PC-9 (cell line): Measurements from ENCODE around the gene SNRNP70. TPM values are rescaled to one million over a fixed set of nuclear protein-coding genes. Genes with fewer than 3 reads are reported as not detected.

Experiments
- BruUV-seq: library from RNA; stranded (reverse); fragments of 400-500 nt; replicated peaks from 2 replicates; lab custom pipeline; 2021; lab: Mats Ljungman, UMichigan
- CTCF ChIA-PET: fragments of 300-600 bp; sonication (Branson Sonifier 250); formaldehyde crosslinking; loops from one replicate; lab custom pipeline; 2022; ENCODE audit warnings: antibody characterized with exemption; lab: Charles Lee
- POLR2A ChIA-PET: fragments of 300-600 bp; sonication (Branson Sonifier 250); formaldehyde crosslinking; loops from one replicate; lab custom pipeline; 2022; ENCODE audit warnings: antibody characterized with exemption; ENCODE audit not compliant: unreplicated experiment; lab: Charles Lee
- DNase-seq, 2 experiments: peaks; one replicate each; pipeline versions ENCODE4 v3.0.0 to v3.0.0-alpha.2; 2015 to 2022; ENCODE audit warnings: mixed read lengths in 1 of 2
- H2AFZ ChIP-seq: fragments of 200-600 bp; sonication (generic); 2 replicates; pipeline ENCODE4 v1.8.1; 2017; ENCODE audit warnings: antibody characterized with exemption
- H3F3A ChIP-seq: fragments of 200-600 bp; sonication (generic); 2 replicates; pipeline ENCODE4 v1.8.1; 2017; ENCODE audit warnings: antibody characterized with exemption, mild to moderate bottlenecking, low read depth; ENCODE audit not compliant: insufficient read depth
- H3K27ac ChIP-seq: fragments of 200-600 bp; sonication (generic); 2 replicates; pipeline ENCODE4 v1.6.1; 2016; ENCODE audit warnings: mixed run types
- H3K27me3 ChIP-seq: fragments of 200-600 bp; sonication (generic); 2 replicates; pipeline ENCODE4 v1.6.1; 2016; ENCODE audit warnings: low read depth, mixed run types; ENCODE audit not compliant: insufficient read depth
- H3K36me3 ChIP-seq: fragments of 200-600 bp; sonication (generic); 2 replicates; pipeline ENCODE4 v1.6.1; 2016; ENCODE audit warnings: low read depth, mixed run types
- H3K4me1 ChIP-seq: fragments of 200-600 bp; sonication (generic); replicated peaks from 2 replicates; pipeline ENCODE4 v1.6.1; 2016; ENCODE audit warnings: mixed run types; ENCODE audit not compliant: insufficient read depth
- H3K4me2 ChIP-seq: fragments of 200-600 bp; sonication (generic); 2 replicates; pipeline ENCODE4 v1.6.1; 2017; ENCODE audit warnings: mixed run types
- H3K4me3 ChIP-seq: fragments of 200-600 bp; sonication (generic); 2 replicates; pipeline ENCODE4 v1.6.1; 2016; ENCODE audit warnings: mixed run types
- H3K79me2 ChIP-seq: fragments of 200-600 bp; sonication (generic); 2 replicates; pipeline ENCODE4 v1.6.1; 2017; ENCODE audit warnings: low read depth, mixed run types
- H3K9me2 ChIP-seq: fragments of 200-600 bp; sonication (generic); 2 replicates; pipeline ENCODE4 v1.8.1; 2017; ENCODE audit warnings: mild to moderate bottlenecking; ENCODE audit not compliant: insufficient read depth
- H3K9me3 ChIP-seq: fragments of 200-600 bp; sonication (generic); 2 replicates; pipeline ENCODE4 v1.8.1; 2016; ENCODE audit warnings: low read depth; ENCODE audit not compliant: insufficient read depth
- H4K20me1 ChIP-seq: fragments of 200-600 bp; sonication (generic); 2 replicates; pipeline ENCODE4 v1.8.1; 2017; ENCODE audit not compliant: insufficient read depth
- EZH2 ChIP-seq: fragments of 200-600 bp; sonication (generic); IDR thresholded peaks from 2 replicates; pipeline ENCODE4 v1.8.0; 2017; ENCODE audit warnings: antibody characterized with exemption, low read depth
- intact Hi-C: fragments of 100-400 bp; cut with micrococcal nuclease; formaldehyde crosslinking; loops from one replicate; pipeline ENCODE4 v1.10.0; 2022; ENCODE audit not compliant: unreplicated experiment
- total RNA-seq: library from RNA; stranded (reverse); gene quantifications from 2 replicates; pipeline ENCODE4 v1.2.3, GENCODE V29; 2021
- TF ChIP-seq, protein P1 (sequence below): fragments of 200-600 bp; sonication (generic); conservative IDR thresholded peaks from 2 replicates; pipeline ENCODE4 v1.6.1; 2017; ENCODE audit warnings: mixed run types, antibody characterized with exemption, mild to moderate bottlenecking, moderate library complexity

SNRNP70 gene
- total RNA-seq, 1 experiment from 2014 or later, result 199 TPM

DNA sequence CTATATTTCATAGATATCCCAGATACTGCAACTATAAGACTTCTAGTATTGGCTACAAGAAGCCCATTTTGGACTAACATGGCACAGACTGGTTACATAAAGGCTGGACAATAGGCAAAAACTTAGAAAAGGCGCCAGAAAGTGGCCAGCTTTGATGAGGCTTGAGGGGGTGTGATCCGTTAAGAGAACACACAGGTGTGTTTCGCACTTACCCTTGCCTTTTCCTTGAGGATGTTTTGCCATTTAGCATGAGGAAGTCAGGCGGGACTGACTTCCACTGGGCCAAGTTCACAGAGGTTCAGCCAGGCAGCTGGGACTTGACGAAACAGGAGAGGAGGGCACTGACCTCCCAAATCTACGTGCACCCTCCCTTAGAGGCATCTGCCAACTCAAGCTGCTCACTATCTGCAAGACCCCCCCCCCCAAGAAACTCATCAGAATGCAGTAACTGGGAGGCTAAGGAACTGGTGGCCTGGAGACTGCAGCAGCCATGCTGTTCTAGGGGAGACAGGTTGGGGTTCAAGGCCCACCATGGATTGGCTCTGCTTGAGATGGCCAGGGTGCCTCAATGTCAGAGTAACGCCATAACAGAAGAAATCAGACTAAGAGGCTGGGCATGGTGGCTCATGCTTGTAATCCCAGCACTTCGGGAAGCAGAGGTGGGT lies 24.4 kb downstream of the SNRNP70 start:
- H3K4me3 ChIP-seq, result no peak overlapping the region
- no peak for DNase-seq
- H3F3A ChIP-seq, result peaks cover 68% of the 10 kb centered on the region
- peaks cover 21% of the 10 kb centered on the region for H3K36me3 ChIP-seq
- H2AFZ ChIP-seq, result no peak overlapping the region
- no peaks in the 10 kb centered on the region for H3K9me2 ChIP-seq
- peaks cover 10% of the 10 kb centered on the region for H3K4me1 ChIP-seq
- no peak overlapping the region for H3K27ac ChIP-seq
- BruUV-seq, result no TSS peak
- POLR2A ChIA-PET, result no interaction called here
- no peaks in the 10 kb centered on the region for H3K9me3 ChIP-seq
- CTCF ChIA-PET, result no interaction called here
- peaks cover 33% of the 10 kb centered on the region for H4K20me1 ChIP-seq
- intact Hi-C loops, result no loop called here
- TF ChIP-seq EZH2, result no peak
- TF ChIP-seq, protein P1, sequence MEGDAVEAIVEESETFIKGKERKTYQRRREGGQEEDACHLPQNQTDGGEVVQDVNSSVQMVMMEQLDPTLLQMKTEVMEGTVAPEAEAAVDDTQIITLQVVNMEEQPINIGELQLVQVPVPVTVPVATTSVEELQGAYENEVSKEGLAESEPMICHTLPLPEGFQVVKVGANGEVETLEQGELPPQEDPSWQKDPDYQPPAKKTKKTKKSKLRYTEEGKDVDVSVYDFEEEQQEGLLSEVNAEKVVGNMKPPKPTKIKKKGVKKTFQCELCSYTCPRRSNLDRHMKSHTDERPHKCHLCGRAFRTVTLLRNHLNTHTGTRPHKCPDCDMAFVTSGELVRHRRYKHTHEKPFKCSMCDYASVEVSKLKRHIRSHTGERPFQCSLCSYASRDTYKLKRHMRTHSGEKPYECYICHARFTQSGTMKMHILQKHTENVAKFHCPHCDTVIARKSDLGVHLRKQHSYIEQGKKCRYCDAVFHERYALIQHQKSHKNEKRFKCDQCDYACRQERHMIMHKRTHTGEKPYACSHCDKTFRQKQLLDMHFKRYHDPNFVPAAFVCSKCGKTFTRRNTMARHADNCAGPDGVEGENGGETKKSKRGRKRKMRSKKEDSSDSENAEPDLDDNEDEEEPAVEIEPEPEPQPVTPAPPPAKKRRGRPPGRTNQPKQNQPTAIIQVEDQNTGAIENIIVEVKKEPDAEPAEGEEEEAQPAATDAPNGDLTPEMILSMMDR, result no peak
- no peak overlapping the region for H3K4me2 ChIP-seq
- no peaks in the 10 kb centered on the region for H3K27me3 ChIP-seq
- no peaks in the 10 kb centered on the region for H3K79me2 ChIP-seq

GRCh38 chr19:49110567-49110966 lies 25.3 kb downstream of the SNRNP70 start:
- no peak for DNase-seq
- no peaks in the 10 kb centered on the region for H3K79me2 ChIP-seq
- H4K20me1 ChIP-seq, result peaks cover 26% of the 10 kb centered on the region
- no peak overlapping the region for H2AFZ ChIP-seq
- intact Hi-C loops, result no loop called here
- no peak for TF ChIP-seq EZH2
- TF ChIP-seq, protein P1, result no peak
- H3K9me2 ChIP-seq, result no peaks in the 10 kb centered on the region
- ChIA-PET CTCF (no interaction called here), POLR2A (interaction anchor here (0.7 kb wide), 1 partner anchor 38 kb away, joined by 12 read pairs; no protein-coding TSS in a partner anchor)
- no peak overlapping the region for H3K27ac ChIP-seq
- H3K4me1 ChIP-seq, result peaks cover 10% of the 10 kb centered on the region
- H3K27me3 ChIP-seq, result no peaks in the 10 kb centered on the region
- H3K4me3 ChIP-seq, result no peak overlapping the region
- peaks cover 60% of the 10 kb centered on the region for H3F3A ChIP-seq
- no TSS peak for BruUV-seq
- peaks cover 15% of the 10 kb centered on the region for H3K36me3 ChIP-seq
- H3K4me2 ChIP-seq, result no peak overlapping the region
- no peaks in the 10 kb centered on the region for H3K9me3 ChIP-seq

DNA sequence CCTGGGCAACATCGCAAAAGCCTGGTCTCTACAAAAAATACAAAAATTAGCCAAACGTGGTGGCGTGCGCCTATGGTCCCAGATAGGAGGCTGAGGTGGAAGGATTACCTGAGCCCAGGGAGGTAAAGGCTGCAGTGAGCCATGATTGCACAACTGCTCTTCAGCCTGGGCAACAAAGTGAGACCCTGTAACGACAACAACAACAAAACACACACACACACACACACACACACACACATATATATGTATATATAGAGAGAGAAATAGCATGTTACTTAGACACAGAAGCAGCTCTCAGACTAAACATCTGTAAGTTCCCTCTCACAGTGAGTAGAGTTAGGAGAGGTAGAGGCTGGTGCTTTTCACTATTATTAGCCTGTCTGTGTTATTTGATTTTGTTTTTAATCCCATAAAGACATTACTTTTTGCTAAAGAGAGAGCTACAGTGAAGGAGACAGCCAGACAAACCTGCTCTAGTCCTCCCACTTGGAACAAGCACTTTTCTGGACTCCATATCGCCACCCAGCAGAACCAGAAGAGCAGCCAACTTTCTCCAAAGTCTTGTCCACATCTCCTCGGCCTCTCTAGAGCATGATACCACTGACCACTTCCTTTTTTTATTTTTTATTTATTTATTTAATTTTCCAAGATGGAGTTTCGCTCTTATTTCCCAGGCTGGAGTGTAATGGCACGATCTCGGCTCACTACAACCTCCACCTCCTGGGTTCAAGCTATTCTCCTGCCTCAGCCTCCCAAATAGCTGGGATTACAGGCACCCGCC lies 26.2 kb downstream of the SNRNP70 start:
- DNase-seq, result no peak
- H3K36me3 ChIP-seq, result peaks cover 8% of the 10 kb centered on the region; the same call in 1 of the 2 replicates
- H3K27me3 ChIP-seq, result no peaks in the 10 kb centered on the region
- H3K79me2 ChIP-seq, result no peaks in the 10 kb centered on the region
- H3K4me1 ChIP-seq, result peaks cover 10% of the 10 kb centered on the region
- peaks cover 57% of the 10 kb centered on the region for H3F3A ChIP-seq
- H3K4me3 ChIP-seq, result no peak overlapping the region
- H3K9me2 ChIP-seq, result no peaks in the 10 kb centered on the region
- no peak overlapping the region for H3K4me2 ChIP-seq
- ChIA-PET POLR2A (no interaction called here), CTCF (no interaction called here)
- H2AFZ ChIP-seq, result no peak overlapping the region
- BruUV-seq, result no TSS peak
- no peaks in the 10 kb centered on the region for H3K9me3 ChIP-seq
- intact Hi-C loops, result no loop called here
- H4K20me1 ChIP-seq, result peaks cover 17% of the 10 kb centered on the region
- TF ChIP-seq EZH2, result no peak
- TF ChIP-seq, protein P1, result no peak
- no peak overlapping the region for H3K27ac ChIP-seq
